Neural cell (in vitro differentiated cells): ENCODE data around the gene TMC3.

ENCODE experiments used
- CTCF ChIP-seq: fragments of 450-650 bp; IDR thresholded peaks from 2 replicates; pipeline ENCODE4 v1.5.1; 2014; ENCODE audit warnings: antibody characterized with exemption, mild to moderate bottlenecking, moderate library complexity; ENCODE audit not compliant: poor library complexity, severe bottlenecking
- EP300 ChIP-seq: fragments of 450-650 bp; conservative IDR thresholded peaks from 2 replicates; pipeline ENCODE4 v1.6.1; 2014; ENCODE audit warnings: antibody characterized with exemption, mild to moderate bottlenecking, moderate library complexity; ENCODE audit not compliant: poor library complexity, severe bottlenecking
- EZH2 ChIP-seq: fragments of 200-600, 300-800 bp; shearing (Covaris generic), sonication (generic); IDR thresholded peaks from 2 replicates; pipeline ENCODE4 v1.6.1; 2014; ENCODE audit warnings: antibody characterized with exemption, low read length, borderline replicate concordance, mild to moderate bottlenecking; ENCODE audit not compliant: insufficient read depth, poor library complexity, severe bottlenecking
- POLR2AphosphoS5 ChIP-seq: IDR thresholded peaks from 2 replicates; pipeline ENCODE4 v1.6.1; 2012
- RAD21 ChIP-seq: fragments of 450-650 bp; conservative IDR thresholded peaks from 2 replicates; pipeline ENCODE4 v1.6.1; 2014; ENCODE audit warnings: antibody characterized with exemption, mild to moderate bottlenecking, moderate library complexity
- SMC3 ChIP-seq: fragments of 450-650 bp; conservative IDR thresholded peaks from 2 replicates; pipeline ENCODE4 v1.6.1; 2014; ENCODE audit warnings: antibody characterized with exemption, mild to moderate bottlenecking, moderate library complexity; ENCODE audit not compliant: poor library complexity
- TAF1 ChIP-seq: IDR thresholded peaks from 2 replicates; pipeline ENCODE4 v1.6.1; 2012; ENCODE audit warnings: low read depth

GRCh38 chr15:81360491-81360890, 13.5 kb downstream of the TMC3 start:
- TF ChIP-seq CTCF (no peak), RAD21 (no peak), POLR2AphosphoS5 (no peak), EZH2 (no peak), EP300 (no peak), SMC3 (no peak), TAF1 (no peak)
